AG04450 (cell line): ENCODE measurements around the gene DNAH12. TPM values are rescaled to one million over a fixed set of nuclear protein-coding genes. Genes with fewer than 3 reads are reported as not detected.
"Not testable (repeated sequence)": the region's sequence is repeated elsewhere in the genome, so short reads cannot be mapped to it uniquely, and the experiment has no call there.

ENCODE experiments used
- CTCF ChIA-PET: fragments of 300-600, 350-600 bp; formaldehyde crosslinking; extraction: SDS; loops from one replicate; lab custom pipeline; 2022; ENCODE audit warnings: antibody characterized with exemption, inconsistent platforms; lab: Charles Lee
- POLR2A ChIA-PET: fragments of 350-600 bp; formaldehyde crosslinking; extraction: SDS; loops from one replicate; lab custom pipeline; 2021; ENCODE audit warnings: antibody characterized with exemption, inconsistent platforms; lab: Yijun Ruan, JAX
- DNase-seq: peaks from one replicate; pipeline ENCODE4 v3.0.0-alpha.2; 2011; ENCODE audit warnings: low read depth, low spot score
- H3K27ac ChIP-seq: one replicate; pipeline ENCODE4 v1.5.1; 2012; ENCODE audit warnings: low read depth, low read length, control low read depth
- H3K27me3 ChIP-seq: one replicate; pipeline ENCODE4 v1.6.0; 2012; ENCODE audit warnings: low read length; ENCODE audit not compliant: control insufficient read depth, insufficient read depth
- H3K4me3 ChIP-seq: 2 replicates; pipeline ENCODE4 v1.5.1; 2011; ENCODE audit warnings: mild to moderate bottlenecking, low read depth, low read length, control low read depth
- H3K9me3 ChIP-seq: 2 replicates; pipeline ENCODE4 v1.5.1; 2012; ENCODE audit warnings: low read length; ENCODE audit not compliant: control insufficient read depth, insufficient read depth
- CTCF ChIP-seq: IDR thresholded peaks from 2 replicates; pipeline ENCODE4 v1.5.1; 2011; ENCODE audit warnings: low read depth, low read length, control low read depth, inconsistent platforms
- polyA plus RNA-seq: library from polyadenylated mRNA; depleted of rRNA; stranded (reverse); fragments of >200 nt; gene quantifications from 2 replicates; pipeline ENCODE4 v1.2.3, GENCODE V29; 2011

DNAH12 gene
- polyA plus RNA-seq, 1 experiment, result not detected

- no peak overlapping the region for H3K27ac ChIP-seq
- POLR2A ChIA-PET, result interaction anchor here (0.6 kb wide), 1 partner anchor 105 kb away, joined by 12 read pairs; no protein-coding TSS in a partner anchor
- TF ChIP-seq CTCF, result no peak
- H3K9me3 ChIP-seq, result no peaks in the 10 kb centered on the region
- no peak overlapping the region for H3K4me3 ChIP-seq
- DNase-seq, result no peak
- H3K27me3 ChIP-seq, result no peaks in the 10 kb centered on the region
- CTCF ChIA-PET, result interaction anchor here (0.6 kb wide), 1 partner anchor 12 kb away, joined by 3 read pairs; no protein-coding TSS in a partner anchor
These were observed 160.7 kb downstream of the DNAH12 start for GRCh38 chr3:57383406-57383805.

- no peak overlapping the region for H3K4me3 ChIP-seq
- no peak overlapping the region for H3K27ac ChIP-seq
- no peaks in the 10 kb centered on the region for H3K9me3 ChIP-seq
- ChIA-PET CTCF (interaction anchor here (0.6 kb wide), 1 partner anchor 13 kb away, joined by 3 read pairs; no protein-coding TSS in a partner anchor), POLR2A (interaction anchor here (0.6 kb wide), 1 partner anchor 104 kb away, joined by 12 read pairs; no protein-coding TSS in a partner anchor)
- no peaks in the 10 kb centered on the region for H3K27me3 ChIP-seq
- DNase-seq, result no peak
- TF ChIP-seq CTCF, result no peak
These were observed 161.2 kb downstream of the DNAH12 start for GRCh38 chr3:57382933-57383332.

GRCh38 chr3:57370341-57370740 is 173.8 kb downstream of the DNAH12 start:
- no peaks in the 10 kb centered on the region for H3K9me3 ChIP-seq
- H3K27ac ChIP-seq, result no peak overlapping the region
- no peak for TF ChIP-seq CTCF
- H3K4me3 ChIP-seq, result no peak overlapping the region
- no peak for DNase-seq
- H3K27me3 ChIP-seq, result no peaks in the 10 kb centered on the region
- ChIA-PET CTCF (no interaction called here), POLR2A (no interaction called here)

- H3K4me3 ChIP-seq, H3K9me3 ChIP-seq, DNase-seq, H3K27ac ChIP-seq, H3K27me3 ChIP-seq, CTCF ChIA-PET, POLR2A ChIA-PET: not testable (repeated sequence)
These were observed 179.1 kb downstream of the DNAH12 start for GRCh38 chr3:57365089-57365488.

GRCh38 chr3:57356275-57356674 is 187.9 kb downstream of the DNAH12 start:
- DNase-seq, H3K27ac ChIP-seq, H3K9me3 ChIP-seq, CTCF ChIA-PET, H3K4me3 ChIP-seq, POLR2A ChIA-PET, H3K27me3 ChIP-seq: not testable (repeated sequence)

GRCh38 chr3:57354768-57355167 is 189.4 kb downstream of the DNAH12 start:
- Histone ChIP-seq H3K27ac (no peak overlapping the region), H3K9me3 (no peaks in the 10 kb centered on the region), H3K27me3 (no peaks in the 10 kb centered on the region), H3K4me3 (no peak overlapping the region)
- no peak for TF ChIP-seq CTCF
- ChIA-PET POLR2A (no interaction called here), CTCF (no interaction called here)
- no peak for DNase-seq
